ENCODE data around the gene VASH1.

VASH1 gene

GRCh38 chr14:76755610-76756370, 5.5 kb upstream of the VASH1 start:
- no peak for DNase-seq (ENCODE audit: low read depth)

GRCh38 chr14:76756371-76756750, 4.9 kb upstream of the VASH1 start:
- no peak overlapping the region for H3K4me3 ChIP-seq (ENCODE audit: control insufficient read depth, low read depth, low read length)
- DNase-seq (ENCODE audit: low read depth), result no peak
- TF ChIP-seq CTCF (conservative IDR thresholded peaks at IDR 0.05; ENCODE audit: control insufficient read depth, insufficient read depth, low read depth, low read length), result no peak

More at GRCh38 chr14:76755610-76756370, 5.5 kb upstream of the VASH1 start:
- no peak for TF ChIP-seq CTCF (conservative IDR thresholded peaks at IDR 0.05; ENCODE audit: control insufficient read depth, insufficient read depth, low read depth, low read length)
- H3K4me3 ChIP-seq (ENCODE audit: control insufficient read depth, low read depth, low read length), result no peak overlapping the region

- no peak for TF ChIP-seq CTCF (conservative IDR thresholded peaks at IDR 0.05; ENCODE audit: control insufficient read depth, insufficient read depth, low read depth, low read length)
- no peak overlapping the region for H3K4me3 ChIP-seq (ENCODE audit: control insufficient read depth, low read depth, low read length)
- DNase-seq (ENCODE audit: low read depth), result no peak
Measured at GRCh38 chr14:76759589-76759988, 1.7 kb upstream of the VASH1 start.

GRCh38 chr14:76760331-76761135, 735 bp upstream of the VASH1 start:
- H3K4me3 ChIP-seq (ENCODE audit: control insufficient read depth, low read depth, low read length), result peak overlapping the region; percentile 69
- DNase-seq (ENCODE audit: low read depth), result no peak
- no peak for TF ChIP-seq CTCF (conservative IDR thresholded peaks at IDR 0.05; ENCODE audit: control insufficient read depth, insufficient read depth, low read depth, low read length)

- H3K4me3 ChIP-seq (ENCODE audit: control insufficient read depth, low read depth, low read length), result peak overlapping the region; percentile 69
- no peak for TF ChIP-seq CTCF (conservative IDR thresholded peaks at IDR 0.05; ENCODE audit: control insufficient read depth, insufficient read depth, low read depth, low read length)
- no peak for DNase-seq (ENCODE audit: low read depth)
Measured at GRCh38 chr14:76761960-76762410, 717 bp downstream of the VASH1 start.

- peak; percentile 24 for DNase-seq (ENCODE audit: low read depth)
- no peak for TF ChIP-seq CTCF (conservative IDR thresholded peaks at IDR 0.05; ENCODE audit: control insufficient read depth, insufficient read depth, low read depth, low read length)
- H3K4me3 ChIP-seq (ENCODE audit: control insufficient read depth, low read depth, low read length), result peak overlapping the region; percentile 69
Measured at GRCh38 chr14:76762411-76763095, 1.3 kb downstream of the VASH1 start.

Data from fibroblast of mammary gland (primary cell).